ENCODE data around the gene UNK. TPM values are rescaled to one million over a fixed set of nuclear protein-coding genes. Genes with fewer than 3 reads are reported as not detected.

Gene UNK
- polyA plus RNA-seq, 2 of the 4 experiments (the other 2 are of a cell fraction) = 27.0 to 34.5 TPM

GRCh38 chr17:75815399-75815798 is 30.8 kb downstream of the UNK start:
- FAIRE-seq (no peak), DNase-seq (ENCODE audit: low read depth in 1 of 2, low spot score in 1 of 2) (no peak), ATAC-seq (no peak)
- H3K4me2 ChIP-seq = 0 out of 3 replicates have a peak overlapping the region, but pooled peaks have one; percentile 13
- ChIA-PET CTCF (interaction anchor here (0.6 to 29.7 kb wide), 11 partner anchors 26 to 73 kb away, joined by 3 to 691 read pairs (median 3); partner anchors contain the start of genes TRIM47, UNC13D and WBP2), POLR2A (interaction anchor here (2.2 kb wide), 1 partner anchor 36 kb away, joined by 25 read pairs; a partner anchor contains a TSS)
- H3K27ac ChIP-seq = peak overlapping the region; percentile 49 to 70; a peak in 4 of 6 replicates
- peaks cover 14% of the 10 kb centered on the region for H3K4me1 ChIP-seq
- H3K4me3 ChIP-seq = no peak overlapping the region
- 90% methylated on average over 3 of the region's 3 CpGs for WGBS (ENCODE audit: missing lambda C conversion rate)
- TF ChIP-seq ESRRA (IDR thresholded peaks at IDR 0.05; ENCODE audit: borderline replicate concordance, low read length) (no peak), HMGXB4 (CRISPR knock-in tag; IDR thresholded peaks at IDR 0.05; ENCODE audit: borderline replicate concordance) (no peak), BHLHE40 (IDR thresholded peaks at IDR 0.05; ENCODE audit: low read depth, low read length) (no peak), SMC3 (IDR thresholded peaks at IDR 0.05) (no peak), MAZ (IDR thresholded peaks at IDR 0.05; ENCODE audit: borderline replicate concordance, low read depth, low read length) (no peak), CEBPB (IDR thresholded peaks at IDR 0.05) (no peak), GATA3 (IDR thresholded peaks at IDR 0.05; ENCODE audit: borderline replicate concordance) (no peak), HDAC2 (IDR thresholded peaks at IDR 0.05) (no peak), CHD4 (IDR thresholded peaks at IDR 0.05; ENCODE audit: borderline replicate concordance) (no peak), FOSL2 (IDR thresholded peaks at IDR 0.05) (no peak), FOSL2 (CRISPR knock-in tag; IDR thresholded peaks at IDR 0.05) (no peak), POLR2AphosphoS2 (conservative IDR thresholded peaks at IDR 0.05; ENCODE audit: low read length) (no peak), NPAS2 (CRISPR knock-in tag; IDR thresholded peaks at IDR 0.05; ENCODE audit: borderline replicate concordance) (no peak), USF2 (IDR thresholded peaks at IDR 0.05) (no peak), RAD21 (conservative IDR thresholded peaks at IDR 0.05 in 1 of 2, IDR thresholded peaks at IDR 0.05 in 1 of 2) (no peak), JUN (IDR thresholded peaks at IDR 0.05) (no peak), REST (IDR thresholded peaks at IDR 0.05) (no peak), HES2 (IDR thresholded peaks at IDR 0.05) (no peak)
- H3K9me3 ChIP-seq = no peaks in the 10 kb centered on the region

- no peak overlapping the region for H3K4me3 ChIP-seq
- no peaks in the 10 kb centered on the region for H3K9me3 ChIP-seq
- TF ChIP-seq ELK1 (IDR thresholded peaks at IDR 0.05; ENCODE audit: low read depth, low read length) = no peak
- FAIRE-seq (no peak), DNase-seq (ENCODE audit: low read depth in 1 of 2, low spot score in 1 of 2) (no peak), ATAC-seq (no peak)
- POLR2A ChIA-PET = no interaction called here
- H3K4me2 ChIP-seq = no peak overlapping the region
- H3K27ac ChIP-seq = no peak overlapping the region
- peaks cover 14% of the 10 kb centered on the region for H3K4me1 ChIP-seq
- whole genome bisulfite sequencing (ENCODE audit: missing lambda C conversion rate) = 94% methylated on average over 9 of the region's 9 CpGs
- CTCF ChIA-PET = interaction anchor here (0.9 to 29.7 kb wide), 7 partner anchors 10 to 89 kb away, joined by 3 to 691 read pairs (median 4); partner anchors contain the start of genes TRIM47, UNC13D and WBP2
Observed at GRCh38 chr17:75816693-75817092, 32.1 kb downstream of the UNK start.
